Endothelial cell of umbilical vein (primary cell): ENCODE measurements around the gene KIF1B. TPM values are rescaled to one million over a fixed set of nuclear protein-coding genes. Genes with fewer than 3 reads are reported as not detected.

Experiments used
- BruUV-seq: library from RNA; stranded (reverse); fragments of 400-500 nt; replicated peaks from 2 replicates; lab custom pipeline; 2021; lab: Mats Ljungman, UMichigan
- CTCF ChIA-PET: fragments of 300-600, 350-600 bp; sonication (Branson Sonifier 250); formaldehyde crosslinking; loops from one replicate; lab custom pipeline; 2021; ENCODE audit warnings: antibody characterized with exemption, inconsistent platforms; lab: Charles Lee
- POLR2A ChIA-PET: fragments of 300-600, 350-600 bp; sonication (Branson Sonifier 250); formaldehyde crosslinking; loops from one replicate; lab custom pipeline; 2021; ENCODE audit warnings: antibody characterized with exemption, inconsistent platforms; lab: Charles Lee
- DNase-seq: peaks from one replicate; pipeline ENCODE4 v3.0.0-alpha.2; 2011; ENCODE audit warnings: low read depth, low spot score
- FAIRE-seq: peaks from 2 replicates; lab custom pipeline; 2011; peaks lifted over from hg19 to GRCh38; lab: Jason Lieb, UNC
- H2AFZ ChIP-seq: 2 replicates; pipeline ENCODE4 v1.6.0; 2012; ENCODE audit warnings: low read depth, low read length, control low read depth, inconsistent platforms
- H3K27ac ChIP-seq: 2 replicates; pipeline ENCODE4 v1.5.1; 2011; ENCODE audit warnings: low read depth, mild to moderate bottlenecking, control low read depth, low read length, moderate library complexity; ENCODE audit not compliant: insufficient read depth
- H3K27me3 ChIP-seq, 2 experiments: 2 replicates each; pipeline versions ENCODE4 v1.6.0 to v1.6.1; 2011; ENCODE audit warnings: low read length in 2 of 2, mixed read lengths in 1 of 2; ENCODE audit not compliant: control insufficient read depth in 2 of 2, insufficient read depth in 2 of 2
- H3K36me3 ChIP-seq, 2 experiments: 2 replicates in 1 of 2; 3 replicates in 1 of 2; pipeline ENCODE4 v1.5.1; 2011; ENCODE audit warnings: low read length in 2 of 2, mild to moderate bottlenecking in 1 of 2, moderate library complexity in 1 of 2; ENCODE audit not compliant: control insufficient read depth in 2 of 2, insufficient read depth in 2 of 2; ENCODE audit errors: extremely low read depth in 1 of 2
- H3K4me1 ChIP-seq: 3 replicates; pipeline ENCODE4 v1.5.1; 2011; ENCODE audit warnings: mild to moderate bottlenecking, low read length; ENCODE audit not compliant: control insufficient read depth, insufficient read depth; ENCODE audit errors: extremely low read depth
- H3K4me2 ChIP-seq: 2 replicates; pipeline ENCODE4 v1.6.1; 2011; ENCODE audit warnings: low read length, control low read depth, mixed read lengths; ENCODE audit not compliant: insufficient read depth
- H3K4me3 ChIP-seq, 3 experiments: fragments of 200-600 bp in 1 of 3; sonication (generic), shearing (Covaris generic) in 1 of 3; replicated peaks in 1 of 3; 2 replicates each; pipeline ENCODE4 v1.5.1; 2011 to 2016; ENCODE audit warnings: control low read depth in 3 of 3, low read length in 3 of 3, mild to moderate bottlenecking in 2 of 3, inconsistent platforms in 1 of 3, low read depth in 1 of 3, moderate library complexity in 1 of 3; ENCODE audit not compliant: insufficient read depth in 1 of 3
- H3K79me2 ChIP-seq: 2 replicates; pipeline ENCODE4 v1.6.0; 2012; ENCODE audit warnings: low read length, inconsistent platforms; ENCODE audit not compliant: control insufficient read depth, insufficient read depth
- H3K9ac ChIP-seq: replicated peaks from 2 replicates; pipeline ENCODE3; 2011; ENCODE audit warnings: low read length, control low read depth; ENCODE audit not compliant: insufficient read depth; ENCODE audit errors: extremely low read depth
- H3K9me1 ChIP-seq: replicated peaks from 3 replicates; pipeline ENCODE4 v1.6.0; 2011; ENCODE audit warnings: mild to moderate bottlenecking, low read length; ENCODE audit not compliant: control insufficient read depth, insufficient read depth; ENCODE audit errors: extremely low read depth
- H3K9me3 ChIP-seq: replicated peaks from 2 replicates; pipeline ENCODE4 v1.5.1; 2012; ENCODE audit warnings: low read length, inconsistent platforms; ENCODE audit not compliant: control insufficient read depth, insufficient read depth
- H4K20me1 ChIP-seq: replicated peaks from 2 replicates; pipeline ENCODE3; 2011; ENCODE audit warnings: mild to moderate bottlenecking, low read length; ENCODE audit not compliant: control insufficient read depth, insufficient read depth; ENCODE audit errors: extremely low read depth
- CTCF ChIP-seq, 2 donors: IDR thresholded peaks; 1 replicate in 1 of 2; 2 replicates in 1 of 2; pipeline ENCODE4 v1.5.1; 2011; ENCODE audit warnings: low read length in 2 of 2, mild to moderate bottlenecking in 2 of 2, moderate library complexity in 2 of 2, control low read depth in 1 of 2, inconsistent platforms in 1 of 2, low read depth in 1 of 2; ENCODE audit not compliant: insufficient read depth in 1 of 2; ENCODE audit errors: extremely low read depth in 1 of 2
- GATA2 ChIP-seq: IDR thresholded peaks from 2 replicates; pipeline ENCODE4 v1.7.0; 2011; ENCODE audit warnings: low read depth, mild to moderate bottlenecking, moderate library complexity, mixed read lengths, low read length; ENCODE audit not compliant: insufficient read length, insufficient read depth
- JUN ChIP-seq: IDR thresholded peaks from 2 replicates; pipeline ENCODE4 v1.6.1; 2011; ENCODE audit warnings: borderline replicate concordance, low read depth; ENCODE audit not compliant: insufficient read length, insufficient read depth
- MAX ChIP-seq: IDR thresholded peaks from 2 replicates; pipeline ENCODE4 v1.6.1; 2011; ENCODE audit not compliant: insufficient read depth, insufficient read length
- MYC ChIP-seq: IDR thresholded peaks from one replicate; pipeline ENCODE4 v1.6.1; 2011; ENCODE audit warnings: mild to moderate bottlenecking, low read depth, low read length
- POLR2A ChIP-seq: IDR thresholded peaks from 2 replicates; pipeline ENCODE4 v1.6.1; 2012; ENCODE audit warnings: low read depth, mild to moderate bottlenecking, control low read depth, low read length
- dilution Hi-C: fragments of 300-500 bp; cut with MboI; formaldehyde crosslinking; loops from one replicate; pipeline ENCODE4 v1.15.0; 2019; ENCODE audit warnings: low sequenced_read_pairs; ENCODE audit not compliant: extremely low pct_ligation_motif_present
- intact Hi-C: fragments of 100-400 bp; cut with micrococcal nuclease; formaldehyde crosslinking; loops from one replicate; pipeline ENCODE4 v1.10.0; 2022
- polyA plus RNA-seq, 4 experiments: library from polyadenylated mRNA; depleted of rRNA in 3 of 4; stranded (reverse) in 3 of 4; unstranded in 1 of 4; fragments of >200 nt; gene quantifications; 2 replicates each; pipeline versions ENCODE4 v1.2.1 to v1.2.3, GENCODE V29; 2011 to 2012; ENCODE audit warnings: missing spikeins in 1 of 4
- total RNA-seq: library from RNA; stranded (reverse); gene quantifications from 2 replicates; pipeline ENCODE4 v1.2.3, GENCODE V29; 2021

KIF1B gene
- total and polyA plus RNA-seq, 2 donors (not counting 3 experiments of a cell fraction or from before 2014, with no cell fraction given): 14.8 to 58.6 TPM

DNA sequence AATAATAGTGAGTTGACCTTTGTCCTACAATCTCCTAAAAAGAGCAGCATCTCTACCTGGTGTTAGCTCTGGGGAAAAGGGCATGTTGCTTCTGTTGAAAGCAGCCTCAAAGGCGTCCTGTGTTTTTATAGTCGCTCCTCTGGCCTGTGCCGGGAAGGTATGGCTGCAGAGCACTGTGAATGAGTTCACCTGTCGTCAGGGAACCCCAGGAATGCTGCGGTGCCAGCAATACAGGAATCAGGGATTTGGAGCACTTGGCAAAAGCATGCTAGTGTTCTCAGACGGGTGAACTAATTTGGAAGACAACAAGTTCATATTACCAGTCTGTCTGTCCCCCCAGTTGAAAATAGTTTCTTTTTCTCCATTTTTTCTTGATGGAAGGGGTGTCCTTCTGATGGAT lies 128.2 kb downstream of the KIF1B start:
- dilution Hi-C loops: no loop called here
- no peak for TF ChIP-seq CTCF (IDR thresholded peaks at IDR 0.05; ENCODE audit: extremely low read depth in 1 of 2, insufficient read depth in 1 of 2, low read depth in 1 of 2, low read length in 2 of 2)
- no peak for TF ChIP-seq MYC
- no peak for TF ChIP-seq GATA2
- TF ChIP-seq JUN: no peak
- no peak for TF ChIP-seq POLR2A
- no peak for TF ChIP-seq MAX
- Histone ChIP-seq H3K4me3 (no peak overlapping the region), H3K27ac (no peak overlapping the region), H4K20me1 (no peaks in the 10 kb centered on the region), H2AFZ (no peak overlapping the region), H3K9ac (no peak overlapping the region), H3K36me3 (peaks cover 3 to 12% of the 10 kb centered on the region in 2 experiments), H3K9me3 (no peaks in the 10 kb centered on the region), H3K4me2 (no peak overlapping the region), H3K79me2 (no peaks in the 10 kb centered on the region), H3K4me1 (peaks cover 10% of the 10 kb centered on the region), H3K9me1 (no peaks in the 10 kb centered on the region), H3K27me3 (no peaks in the 10 kb centered on the region)
- intact Hi-C loops: loop anchor here (1.0 to 5.0 kb wide), 4 partner anchors 128 to 386 kb away; partner anchors contain the start of genes KIF1B and UBE4B
- POLR2A ChIA-PET: no interaction called here
- CTCF ChIA-PET: interaction anchor here (0.6 to 2.8 kb wide), 7 partner anchors 10 to 389 kb away, joined by 3 to 24 read pairs (median 3); partner anchors contain the start of gene KIF1B
- BruUV-seq: no TSS peak
- FAIRE-seq (no peak), DNase-seq (no peak)
